ENCODE data around the gene CNN3. TPM values are rescaled to one million over a fixed set of nuclear protein-coding genes. Genes with fewer than 3 reads are reported as not detected.

The CNN3 gene
- total and polyA plus RNA-seq, 8 donors = 31.7 to 143 (median 49.8) TPM

GRCh38 chr1:94866164-94866807, 60.6 kb downstream of the CNN3 start:
- Histone ChIP-seq H3K36me3 (no peaks in the 10 kb centered on the region), H3K4me3 (no peak overlapping the region), H3K27ac (peak overlapping the region in 3 of 4 donors; percentile 34 to 97 (median 94)), H3K4me1 (peaks cover 39 to 45% (median 43%) of the 10 kb centered on the region in 3 donors), H3K27me3 (no peaks in the 10 kb centered on the region), H3K9me3 (no peaks in the 10 kb centered on the region)
- 61 to 66% methylated on average over 4 of the region's 4 CpGs for WGBS, 2 donors
- DNase-seq (no peak), FAIRE-seq (no peak), ATAC-seq (no peak)
- TF ChIP-seq, protein P1, sequence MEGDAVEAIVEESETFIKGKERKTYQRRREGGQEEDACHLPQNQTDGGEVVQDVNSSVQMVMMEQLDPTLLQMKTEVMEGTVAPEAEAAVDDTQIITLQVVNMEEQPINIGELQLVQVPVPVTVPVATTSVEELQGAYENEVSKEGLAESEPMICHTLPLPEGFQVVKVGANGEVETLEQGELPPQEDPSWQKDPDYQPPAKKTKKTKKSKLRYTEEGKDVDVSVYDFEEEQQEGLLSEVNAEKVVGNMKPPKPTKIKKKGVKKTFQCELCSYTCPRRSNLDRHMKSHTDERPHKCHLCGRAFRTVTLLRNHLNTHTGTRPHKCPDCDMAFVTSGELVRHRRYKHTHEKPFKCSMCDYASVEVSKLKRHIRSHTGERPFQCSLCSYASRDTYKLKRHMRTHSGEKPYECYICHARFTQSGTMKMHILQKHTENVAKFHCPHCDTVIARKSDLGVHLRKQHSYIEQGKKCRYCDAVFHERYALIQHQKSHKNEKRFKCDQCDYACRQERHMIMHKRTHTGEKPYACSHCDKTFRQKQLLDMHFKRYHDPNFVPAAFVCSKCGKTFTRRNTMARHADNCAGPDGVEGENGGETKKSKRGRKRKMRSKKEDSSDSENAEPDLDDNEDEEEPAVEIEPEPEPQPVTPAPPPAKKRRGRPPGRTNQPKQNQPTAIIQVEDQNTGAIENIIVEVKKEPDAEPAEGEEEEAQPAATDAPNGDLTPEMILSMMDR (IDR thresholded peaks at IDR 0.05) = no peak
- intact Hi-C loops (cut with DNase I) = loop anchor here in 1 of 3 donors (10.0 kb wide), 1 partner anchor 59 kb away; the partner anchor contains the start of gene CNN3

- FAIRE-seq (no peak), DNase-seq (peak in 3 of 6 donors; percentile 36 to 58 (median 49)), ATAC-seq (peak; percentile 57 to 71 (median 60))
- peak overlapping the region in 2 of 4 donors; percentile 0 to 5 for H3K4me3 ChIP-seq
- no peaks in the 10 kb centered on the region for H3K27me3 ChIP-seq
- WGBS, 2 donors = 11 to 24% methylated on average over 4 of the region's 4 CpGs
- peaks cover 39 to 45% (median 43%) of the 10 kb centered on the region in 3 donors for H3K4me1 ChIP-seq
- H3K36me3 ChIP-seq = no peaks in the 10 kb centered on the region
- intact Hi-C loops (cut with DNase I) = loop anchor here in 1 of 3 donors (10.0 kb wide), 1 partner anchor 59 kb away; the partner anchor contains the start of gene CNN3
- H3K9me3 ChIP-seq = no peaks in the 10 kb centered on the region
- peak overlapping the region; percentile 72 to 97 (median 86) for H3K27ac ChIP-seq
- TF ChIP-seq, protein P1 (IDR thresholded peaks at IDR 0.05) = no peak
These were observed 61.5 kb downstream of the CNN3 start for GRCh38 chr1:94865360-94865759.

GRCh38 chr1:94864821-94865220, 62.1 kb downstream of the CNN3 start:
- Histone ChIP-seq H3K4me3 (peak overlapping the region in 2 of 4 donors; percentile 0 to 5), H3K27me3 (no peaks in the 10 kb centered on the region), H3K9me3 (no peaks in the 10 kb centered on the region), H3K36me3 (no peaks in the 10 kb centered on the region), H3K4me1 (peaks cover 39 to 45% (median 43%) of the 10 kb centered on the region in 3 donors), H3K27ac (peak overlapping the region; percentile 72 to 97 (median 86))
- FAIRE-seq (no peak), ATAC-seq (peak; percentile 47 to 75 (median 59)), DNase-seq (peak in 3 of 6 donors; percentile 29 to 45 (median 44))
- TF ChIP-seq, protein P1 (IDR thresholded peaks at IDR 0.05) = no peak
- intact Hi-C loops (cut with DNase I) = loop anchor here in 1 of 3 donors (10.0 kb wide), 1 partner anchor 60 kb away; the partner anchor contains the start of gene CNN3
- 15 to 17% methylated on average over 9 of the region's 9 CpGs for WGBS, 2 donors

DNA sequence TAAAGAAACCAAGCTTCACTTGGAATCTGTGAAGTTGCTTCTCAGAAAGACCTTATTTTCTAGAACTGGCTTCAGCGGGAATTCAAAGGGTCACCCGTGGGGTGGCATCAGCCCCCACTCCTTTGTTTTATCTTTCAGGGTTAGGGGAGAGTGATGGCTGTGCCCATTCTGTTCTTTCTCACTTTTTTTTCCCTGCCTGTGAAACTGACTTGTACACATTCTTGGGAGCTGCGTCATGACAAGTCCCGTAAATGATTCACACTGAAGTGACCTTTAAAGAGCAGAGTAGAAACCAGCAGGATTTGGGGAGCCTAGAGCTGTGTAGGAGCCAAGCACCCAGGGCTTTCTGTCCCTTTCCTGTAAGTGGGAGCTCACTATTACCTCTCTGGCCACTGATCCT, 63.0 kb downstream of the CNN3 start:
- Histone ChIP-seq H3K4me1 (peaks cover 39 to 45% (median 43%) of the 10 kb centered on the region in 3 donors), H3K9me3 (no peaks in the 10 kb centered on the region), H3K4me3 (no peak overlapping the region), H3K36me3 (no peaks in the 10 kb centered on the region), H3K27me3 (no peaks in the 10 kb centered on the region), H3K27ac (peak overlapping the region; percentile 72 to 97 (median 86))
- TF ChIP-seq, protein P1 (IDR thresholded peaks at IDR 0.05) = no peak
- no peak for FAIRE-seq
- ATAC-seq = peak; percentile 80 to 91 (median 83)
- 7 to 11% methylated on average over 4 of the region's 4 CpGs for WGBS, 2 donors
- DNase-seq = peak in 3 of 6 donors; percentile 60 to 71 (median 70)
- intact Hi-C loops (cut with DNase I) = loop anchor here in 1 of 3 donors (10.0 kb wide), 1 partner anchor 61 kb away; the partner anchor contains the start of gene CNN3
